HG03039 (cell line): ENCODE results near the gene NYAP2.

ENCODE experiments used
- ATAC-seq: cut with Tn5 transposase; IDR thresholded peaks from one replicate; pipeline ENCODE4 v1.9.1; 2021; ENCODE audit warnings: mild to moderate bottlenecking, moderate library complexity; ENCODE audit not compliant: unreplicated experiment

Gene NYAP2

GRCh38 chr2:225614915-225615314 is 215.4 kb downstream of the NYAP2 start:
- ATAC-seq = no peak

DNA sequence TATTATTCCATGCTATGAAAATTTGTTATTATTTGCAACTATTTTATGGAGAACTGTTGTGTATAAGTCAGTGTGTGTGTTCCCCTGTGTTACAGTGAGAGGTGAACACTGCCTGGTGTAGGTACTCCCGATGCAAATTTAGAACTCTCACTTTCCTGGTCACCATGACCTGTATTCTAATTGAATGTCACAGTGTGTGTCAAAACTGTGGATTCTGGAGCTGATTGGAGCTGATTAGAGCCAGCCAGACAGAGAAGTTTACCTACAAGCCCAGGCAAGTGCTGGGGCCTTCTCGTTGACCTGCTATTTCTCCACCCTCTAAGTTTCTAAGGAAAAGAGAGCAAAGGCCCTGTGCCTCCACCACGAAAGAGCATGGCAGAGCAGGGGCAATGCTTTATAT is 216.0 kb downstream of the NYAP2 start:
- ATAC-seq = no peak

- ATAC-seq = no peak
Observed at GRCh38 chr2:225616372-225616771, 216.9 kb downstream of the NYAP2 start.

- no peak for ATAC-seq
Observed at GRCh38 chr2:225616848-225617247, 217.3 kb downstream of the NYAP2 start.

GRCh38 chr2:225620227-225620626 is 220.7 kb downstream of the NYAP2 start:
- ATAC-seq = no peak

DNA sequence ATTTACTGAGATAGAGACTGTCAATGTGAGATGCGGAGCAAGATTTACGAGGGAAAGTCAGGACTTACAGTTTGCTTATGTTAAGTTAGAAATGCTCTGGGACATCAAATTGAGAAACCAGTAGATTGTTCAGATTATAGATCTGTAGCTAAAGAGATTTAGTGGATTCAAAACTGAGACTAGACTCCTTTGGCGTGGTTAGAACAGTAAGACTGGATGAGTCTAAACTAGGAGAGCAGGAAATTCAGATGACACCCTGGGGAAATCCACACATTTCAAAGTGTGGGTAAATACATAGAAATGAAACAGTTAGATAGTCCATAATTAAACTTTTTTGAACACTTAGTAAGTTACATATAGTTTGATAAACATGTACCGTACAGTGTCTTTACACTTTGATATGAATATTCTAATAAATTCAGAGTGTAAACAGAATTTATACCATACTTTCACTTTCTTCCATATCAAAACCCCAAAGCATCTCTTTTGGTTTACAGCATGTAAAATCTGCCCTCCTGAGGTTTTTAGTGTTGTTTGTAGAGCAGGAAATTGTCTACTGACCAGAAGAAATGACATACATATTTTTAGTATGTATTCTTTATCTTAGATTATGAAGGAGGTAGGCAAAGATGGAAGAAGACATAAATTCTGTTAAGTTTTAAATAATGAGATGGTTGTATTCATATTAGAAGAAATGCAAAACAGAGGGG is 231.5 kb downstream of the NYAP2 start:
- no peak for ATAC-seq

DNA sequence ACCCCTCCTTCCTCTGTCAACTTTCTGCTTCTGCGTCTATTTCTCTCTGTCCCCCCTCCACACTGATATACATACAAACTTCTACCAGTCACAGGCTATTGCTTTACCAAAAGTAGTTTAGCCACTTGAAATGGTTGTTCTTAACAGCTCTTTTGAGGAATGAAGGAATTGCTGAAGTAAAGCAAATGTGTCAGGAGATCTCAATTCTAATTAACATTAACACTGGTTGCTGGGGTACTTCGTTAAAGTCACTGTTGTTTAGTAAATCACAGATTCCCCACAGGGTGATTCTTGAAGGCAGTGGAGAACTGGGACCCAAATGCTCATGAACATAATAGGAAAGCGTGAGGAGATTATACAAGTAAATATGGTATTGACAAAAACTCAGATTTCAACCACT is 232.8 kb downstream of the NYAP2 start:
- no peak for ATAC-seq

GRCh38 chr2:225636558-225636957 is 237.0 kb downstream of the NYAP2 start:
- ATAC-seq = no peak

- ATAC-seq = no peak
Observed at GRCh38 chr2:225637259-225637658, 237.7 kb downstream of the NYAP2 start.

DNA sequence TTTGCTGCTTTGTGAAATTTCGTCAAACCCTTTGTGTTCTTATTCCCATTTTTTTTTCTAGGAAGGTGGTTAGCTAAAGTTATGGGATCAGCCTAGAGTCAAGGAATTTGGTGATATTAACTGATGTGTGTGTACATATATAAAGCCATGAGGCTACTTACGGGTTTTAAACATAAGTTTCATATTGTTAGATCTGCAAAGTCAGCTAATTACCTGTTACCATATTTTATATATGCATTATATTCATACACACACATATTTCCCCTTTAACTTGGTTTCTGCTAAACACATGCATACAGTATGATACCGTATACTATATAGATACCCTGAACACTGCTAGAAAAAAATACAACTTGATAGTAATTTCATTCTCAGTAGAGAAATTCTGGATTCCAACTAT is 241.0 kb downstream of the NYAP2 start:
- ATAC-seq = no peak

- ATAC-seq = no peak
Observed at GRCh38 chr2:225649274-225649673, 249.8 kb downstream of the NYAP2 start.

- ATAC-seq = no peak
Observed at GRCh38 chr2:225650041-225650440, 250.5 kb downstream of the NYAP2 start.

DNA sequence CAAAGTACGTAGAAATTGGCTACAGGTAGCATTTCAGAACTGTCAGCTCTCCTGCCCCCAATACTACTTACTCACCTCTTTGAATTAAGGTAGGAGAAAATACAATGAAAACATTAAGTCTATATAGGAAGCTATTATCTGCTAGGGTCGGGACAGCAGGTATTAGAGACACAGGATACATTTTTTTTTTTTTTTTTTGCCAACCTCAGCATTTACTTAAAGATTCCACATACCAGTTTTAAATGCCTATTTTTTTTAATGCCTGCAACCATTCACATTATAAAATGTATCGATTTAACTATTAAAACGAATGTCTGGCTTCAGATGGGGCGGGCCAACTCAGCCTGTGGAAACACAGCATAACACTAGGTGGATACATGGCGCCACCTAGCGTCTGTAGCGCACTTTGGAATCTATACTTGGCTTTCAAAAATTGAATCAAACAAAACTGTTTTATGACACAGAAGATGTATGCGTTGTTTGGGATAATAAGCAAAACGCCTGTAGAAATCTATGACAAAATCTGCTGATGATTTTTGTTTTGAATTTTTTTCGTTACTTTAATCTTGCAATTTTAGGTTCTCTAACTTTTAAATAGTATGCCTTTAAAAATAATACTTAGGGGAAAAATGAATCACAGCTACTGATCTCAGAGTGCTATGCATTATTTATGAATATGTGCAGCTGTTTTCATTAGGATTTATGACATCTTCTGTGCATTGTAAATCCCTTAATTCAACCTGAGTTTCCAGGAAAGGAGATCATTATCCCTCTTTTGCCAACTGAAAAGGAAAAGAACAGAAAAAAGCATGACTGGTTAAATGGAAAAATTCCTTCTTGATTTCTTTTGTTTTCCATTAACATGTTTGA is 261.0 kb downstream of the NYAP2 start:
- peak; percentile 84 for ATAC-seq

DNA sequence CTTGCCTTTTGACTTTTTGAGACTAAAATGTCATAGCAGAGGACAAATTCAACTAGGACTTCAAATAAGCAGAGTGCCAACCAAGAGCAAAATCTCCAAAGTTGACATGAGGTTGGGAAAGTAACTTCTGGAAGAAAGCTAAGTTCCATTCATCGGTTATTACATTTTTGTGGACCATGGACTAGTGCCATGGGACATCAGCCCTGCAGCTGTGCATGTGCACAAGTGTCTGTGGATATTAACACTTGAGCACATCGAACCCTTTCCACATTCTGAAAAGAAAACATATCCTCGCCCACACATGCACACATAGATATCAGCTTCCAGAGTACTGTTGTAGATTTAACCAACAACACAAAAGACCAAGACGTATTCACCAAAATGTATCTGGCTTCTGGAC is 262.6 kb downstream of the NYAP2 start:
- no peak for ATAC-seq

- ATAC-seq = no peak
Observed at GRCh38 chr2:225667445-225667844, 267.9 kb downstream of the NYAP2 start.

- ATAC-seq = peak; percentile 97
Observed at GRCh38 chr2:225668606-225669266, 269.2 kb downstream of the NYAP2 start.

- ATAC-seq = no peak
Observed at GRCh38 chr2:225670111-225670974, 270.8 kb downstream of the NYAP2 start.

DNA sequence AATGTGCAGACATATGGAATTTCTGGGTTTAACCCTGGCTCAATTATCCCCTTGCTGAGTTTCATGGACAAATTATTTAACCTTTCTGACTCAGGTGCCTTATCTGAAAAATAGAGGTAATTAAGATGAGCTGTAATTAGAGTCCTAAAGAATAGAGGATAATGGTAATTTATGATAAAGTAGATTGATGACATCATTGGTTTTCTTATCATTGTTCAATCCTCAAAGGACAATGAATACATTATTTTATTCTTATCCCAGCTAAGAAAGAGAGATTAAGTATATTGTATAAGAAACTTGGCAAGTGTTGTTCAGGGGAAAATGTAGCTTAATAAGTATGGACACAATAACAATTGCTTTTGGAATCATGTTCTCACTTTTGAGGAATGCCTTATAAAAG is 279.3 kb downstream of the NYAP2 start:
- no peak for ATAC-seq

DNA sequence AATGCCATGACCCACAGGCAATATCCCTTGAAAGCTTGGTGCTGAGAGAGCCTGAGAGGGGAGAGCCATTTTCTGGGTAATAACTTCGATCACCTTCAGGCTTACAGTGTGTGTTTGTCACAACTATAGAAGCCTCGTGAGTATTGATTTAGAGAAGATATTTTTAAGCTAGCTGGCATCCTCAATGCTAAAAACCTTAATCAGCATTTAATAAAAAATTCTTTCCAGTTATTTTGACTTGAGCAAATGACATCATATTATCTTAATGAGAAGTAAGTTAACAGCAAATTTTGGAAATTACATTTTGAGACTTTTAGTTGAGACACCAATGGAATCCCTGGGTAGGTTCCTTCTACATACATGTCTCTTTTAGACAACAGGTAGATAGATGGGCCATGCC is 283.7 kb downstream of the NYAP2 start:
- no peak for ATAC-seq

DNA sequence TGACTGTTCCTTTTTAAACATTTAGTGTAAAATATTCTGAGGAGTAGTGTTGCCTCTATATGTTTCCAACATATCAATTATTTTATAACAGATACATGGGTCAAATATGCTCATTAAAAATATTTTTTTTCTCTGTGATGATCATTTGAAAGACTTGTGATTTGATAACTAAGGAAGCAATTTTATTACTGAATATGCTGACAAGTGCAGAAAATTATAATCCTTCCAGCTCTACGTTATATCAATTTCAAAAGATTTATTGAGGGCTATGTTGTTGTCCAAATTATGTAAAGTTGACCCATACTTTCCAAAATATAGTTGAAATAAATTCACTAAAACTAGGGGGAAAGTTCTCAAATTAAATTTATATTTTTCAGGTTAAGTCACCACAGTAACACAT is 290.6 kb downstream of the NYAP2 start:
- ATAC-seq = no peak

- no peak for ATAC-seq
Observed at GRCh38 chr2:225691711-225692110, 292.2 kb downstream of the NYAP2 start.
